Type B pancreatic cell (in vitro differentiated cells): ENCODE measurements around the gene FAM136A. TPM values are rescaled to one million over a fixed set of nuclear protein-coding genes. Genes with fewer than 3 reads are reported as not detected.

ENCODE experiments used
- DNase-seq: peaks from one replicate; pipeline ENCODE4 v3.0.0; 2021; ENCODE audit warnings: mixed read lengths; ENCODE audit not compliant: unreplicated experiment; ENCODE audit errors: extremely low spot score
- H3K27ac Mint-ChIP-seq: 2 replicates; pipeline ENCODE4 v1.8.0; 2021; ENCODE audit warnings: mild to moderate bottlenecking, mixed read lengths
- H3K27me3 Mint-ChIP-seq: 2 replicates; pipeline ENCODE4 v1.8.0; 2021; ENCODE audit warnings: mixed read lengths
- H3K36me3 Mint-ChIP-seq: 2 replicates; pipeline ENCODE4 v1.8.0; 2021; ENCODE audit warnings: mixed read lengths
- H3K4me1 Mint-ChIP-seq: one replicate; pipeline ENCODE4 v1.8.0; 2021; ENCODE audit warnings: mixed read lengths; ENCODE audit not compliant: unreplicated experiment
- H3K4me3 Mint-ChIP-seq: 2 replicates; pipeline ENCODE4 v1.8.0; 2021; ENCODE audit warnings: mild to moderate bottlenecking, mixed read lengths
- H3K9me3 Mint-ChIP-seq: 2 replicates; pipeline ENCODE4 v1.8.0; 2021; ENCODE audit warnings: mixed read lengths
- total RNA-seq: library from RNA; stranded (reverse); gene quantifications from 2 replicates; pipeline ENCODE4 v1.2.1, GENCODE V29; 2021; ENCODE audit warnings: low replicate concordance
- TF ChIP-seq, protein P1 (sequence below): fragments of 200-600 bp; sonication (generic); conservative IDR thresholded peaks from 2 replicates; pipeline ENCODE4 v1.5.0; 2021; ENCODE audit warnings: antibody characterized with exemption, mild to moderate bottlenecking

FAM136A gene
- total RNA-seq, 1 donor from 2014 or later = 49.6 TPM

- no peak overlapping the region for H3K4me3 Mint-ChIP-seq
- H3K4me1 Mint-ChIP-seq = peaks cover 11% of the 10 kb centered on the region
- no peaks in the 10 kb centered on the region for H3K36me3 Mint-ChIP-seq
- TF ChIP-seq, protein P1, sequence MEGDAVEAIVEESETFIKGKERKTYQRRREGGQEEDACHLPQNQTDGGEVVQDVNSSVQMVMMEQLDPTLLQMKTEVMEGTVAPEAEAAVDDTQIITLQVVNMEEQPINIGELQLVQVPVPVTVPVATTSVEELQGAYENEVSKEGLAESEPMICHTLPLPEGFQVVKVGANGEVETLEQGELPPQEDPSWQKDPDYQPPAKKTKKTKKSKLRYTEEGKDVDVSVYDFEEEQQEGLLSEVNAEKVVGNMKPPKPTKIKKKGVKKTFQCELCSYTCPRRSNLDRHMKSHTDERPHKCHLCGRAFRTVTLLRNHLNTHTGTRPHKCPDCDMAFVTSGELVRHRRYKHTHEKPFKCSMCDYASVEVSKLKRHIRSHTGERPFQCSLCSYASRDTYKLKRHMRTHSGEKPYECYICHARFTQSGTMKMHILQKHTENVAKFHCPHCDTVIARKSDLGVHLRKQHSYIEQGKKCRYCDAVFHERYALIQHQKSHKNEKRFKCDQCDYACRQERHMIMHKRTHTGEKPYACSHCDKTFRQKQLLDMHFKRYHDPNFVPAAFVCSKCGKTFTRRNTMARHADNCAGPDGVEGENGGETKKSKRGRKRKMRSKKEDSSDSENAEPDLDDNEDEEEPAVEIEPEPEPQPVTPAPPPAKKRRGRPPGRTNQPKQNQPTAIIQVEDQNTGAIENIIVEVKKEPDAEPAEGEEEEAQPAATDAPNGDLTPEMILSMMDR = peak; percentile 89
- peak overlapping the region; percentile 24 for H3K27ac Mint-ChIP-seq
- DNase-seq = no peak
- no peaks in the 10 kb centered on the region for H3K9me3 Mint-ChIP-seq
- peaks cover 44% of the 10 kb centered on the region for H3K27me3 Mint-ChIP-seq
Measured at GRCh38 chr2:70340761-70341476, 39.1 kb upstream of the FAM136A start.

DNA sequence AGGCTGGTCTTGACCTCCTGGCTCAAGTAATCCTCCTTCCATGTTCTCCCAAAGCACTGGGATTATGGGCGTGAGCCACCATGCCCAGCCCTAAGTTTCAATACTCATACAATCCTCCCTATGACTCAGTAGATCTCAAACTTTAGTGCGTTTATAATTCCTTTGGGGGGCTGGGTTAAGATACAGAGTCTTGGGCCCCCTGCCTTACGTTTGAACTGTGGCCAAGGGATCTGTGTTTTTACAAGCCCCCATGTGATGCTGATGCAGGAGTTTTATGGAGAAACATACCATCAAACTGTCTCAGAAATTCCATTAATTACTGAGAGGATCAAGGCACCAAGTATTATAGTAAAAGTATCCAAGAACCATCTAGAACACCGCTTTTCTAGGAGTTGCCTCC is 38.2 kb upstream of the FAM136A start:
- Mint-ChIP-seq H3K9me3 (no peaks in the 10 kb centered on the region), H3K27me3 (peaks cover 39% of the 10 kb centered on the region), H3K36me3 (no peaks in the 10 kb centered on the region), H3K27ac (no peak overlapping the region), H3K4me3 (no peak overlapping the region), H3K4me1 (peaks cover 11% of the 10 kb centered on the region)
- TF ChIP-seq, protein P1 = no peak
- no peak for DNase-seq

DNA sequence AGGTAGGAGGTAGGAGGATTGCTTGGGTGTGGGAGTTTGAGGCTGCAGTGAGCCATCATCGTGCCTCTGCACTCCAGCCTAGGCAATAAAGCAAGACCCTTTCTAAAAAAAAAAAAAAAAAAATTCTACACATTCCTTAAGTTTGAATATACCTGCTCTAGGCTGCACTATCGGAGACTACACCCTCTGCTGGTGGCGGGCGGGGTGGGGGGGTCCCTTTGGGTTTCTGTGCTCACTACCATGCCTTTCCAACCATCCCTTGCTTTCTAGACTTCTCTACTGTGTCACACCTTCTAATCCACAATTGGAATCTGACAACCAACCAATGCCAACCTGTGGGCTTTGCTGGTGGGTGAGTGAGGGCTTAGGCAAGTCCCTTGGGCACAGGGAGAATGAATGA is 34.7 kb upstream of the FAM136A start:
- H3K36me3 Mint-ChIP-seq = no peaks in the 10 kb centered on the region
- H3K4me1 Mint-ChIP-seq = peaks cover 5% of the 10 kb centered on the region
- H3K9me3 Mint-ChIP-seq = no peaks in the 10 kb centered on the region
- H3K27me3 Mint-ChIP-seq = peaks cover 9% of the 10 kb centered on the region
- no peak overlapping the region for H3K27ac Mint-ChIP-seq
- no peak overlapping the region for H3K4me3 Mint-ChIP-seq
- DNase-seq = no peak
- TF ChIP-seq, protein P1 = no peak

- H3K4me3 Mint-ChIP-seq = no peak overlapping the region
- TF ChIP-seq, protein P1 = no peak
- peaks cover 9% of the 10 kb centered on the region for H3K4me1 Mint-ChIP-seq
- H3K27ac Mint-ChIP-seq = no peak overlapping the region
- peaks cover 5% of the 10 kb centered on the region for H3K27me3 Mint-ChIP-seq
- no peaks in the 10 kb centered on the region for H3K36me3 Mint-ChIP-seq
- H3K9me3 Mint-ChIP-seq = no peaks in the 10 kb centered on the region
- DNase-seq = no peak
Measured at GRCh38 chr2:70331012-70331411, 29.1 kb upstream of the FAM136A start.

- no peak for DNase-seq
- TF ChIP-seq, protein P1 = no peak
- no peaks in the 10 kb centered on the region for H3K36me3 Mint-ChIP-seq
- peaks cover 5% of the 10 kb centered on the region for H3K27me3 Mint-ChIP-seq
- H3K9me3 Mint-ChIP-seq = no peaks in the 10 kb centered on the region
- H3K27ac Mint-ChIP-seq = no peak overlapping the region
- H3K4me3 Mint-ChIP-seq = no peak overlapping the region
- peaks cover 9% of the 10 kb centered on the region for H3K4me1 Mint-ChIP-seq
Measured at GRCh38 chr2:70330476-70330875, 28.6 kb upstream of the FAM136A start.
